KG1 (cell line): ENCODE measurements around the gene EXOC4.
"Not testable (repeated sequence)": the region's sequence is repeated elsewhere in the genome, so short reads cannot be mapped to it uniquely, and the experiment has no call there.

Experiments
- DNase-seq: peaks from one replicate; lab custom pipeline; 2025; lab: John Stamatoyannopoulos, UW

Gene EXOC4

GRCh38 chr7:133750287-133750686, 497.4 kb downstream of the EXOC4 start:
- DNase-seq: no peak

- no peak for DNase-seq
Observed at GRCh38 chr7:133751079-133751478, 498.2 kb downstream of the EXOC4 start.

GRCh38 chr7:133753513-133753912, 500.6 kb downstream of the EXOC4 start:
- no peak for DNase-seq

- DNase-seq: no peak
Observed at GRCh38 chr7:133754708-133755107, 501.8 kb downstream of the EXOC4 start.

GRCh38 chr7:133755901-133756300, 503.0 kb downstream of the EXOC4 start:
- DNase-seq: no peak

GRCh38 chr7:133761443-133761842, 508.6 kb downstream of the EXOC4 start:
- DNase-seq: no peak

- DNase-seq: no peak
Observed at GRCh38 chr7:133763076-133763640, 510.3 kb downstream of the EXOC4 start.

GRCh38 chr7:133769668-133770067, 516.8 kb downstream of the EXOC4 start:
- no peak for DNase-seq

GRCh38 chr7:133770863-133771492, 518.1 kb downstream of the EXOC4 start:
- DNase-seq: no peak

- no peak for DNase-seq
Observed at GRCh38 chr7:133771788-133772419, 519.0 kb downstream of the EXOC4 start.

GRCh38 chr7:133773601-133774000, 520.7 kb downstream of the EXOC4 start:
- DNase-seq: no peak

GRCh38 chr7:133775201-133775600, 522.3 kb downstream of the EXOC4 start:
- no peak for DNase-seq

- no peak for DNase-seq
Observed at GRCh38 chr7:133776266-133776665, 523.4 kb downstream of the EXOC4 start.

- DNase-seq: no peak
Observed at GRCh38 chr7:133777701-133778100, 524.8 kb downstream of the EXOC4 start.

- no peak for DNase-seq
Observed at GRCh38 chr7:133778472-133778871, 525.6 kb downstream of the EXOC4 start.

GRCh38 chr7:133779538-133779937, 526.7 kb downstream of the EXOC4 start:
- DNase-seq: not testable (repeated sequence)

- DNase-seq: no peak
Observed at GRCh38 chr7:133780912-133781311, 528.0 kb downstream of the EXOC4 start.

GRCh38 chr7:133781486-133782090, 528.7 kb downstream of the EXOC4 start:
- no peak for DNase-seq

- DNase-seq: no peak
Observed at GRCh38 chr7:133782470-133782869, 529.6 kb downstream of the EXOC4 start.

- no peak for DNase-seq
Observed at GRCh38 chr7:133783276-133783675, 530.4 kb downstream of the EXOC4 start.

- DNase-seq: no peak
Observed at GRCh38 chr7:133784486-133785001, 531.7 kb downstream of the EXOC4 start.

GRCh38 chr7:133786401-133786937, 533.6 kb downstream of the EXOC4 start:
- no peak for DNase-seq

GRCh38 chr7:133789974-133790373, 537.1 kb downstream of the EXOC4 start:
- DNase-seq: no peak
